Measurements from ENCODE around the gene PCCA. TPM values are rescaled to one million over a fixed set of nuclear protein-coding genes. Genes with fewer than 3 reads are reported as not detected.

The PCCA gene
- total and polyA plus RNA-seq, 2 of the 13 experiments (the other 11 are each of a cell fraction or from before 2014, with no cell fraction given), result 15.0 to 32.2 TPM

DNA sequence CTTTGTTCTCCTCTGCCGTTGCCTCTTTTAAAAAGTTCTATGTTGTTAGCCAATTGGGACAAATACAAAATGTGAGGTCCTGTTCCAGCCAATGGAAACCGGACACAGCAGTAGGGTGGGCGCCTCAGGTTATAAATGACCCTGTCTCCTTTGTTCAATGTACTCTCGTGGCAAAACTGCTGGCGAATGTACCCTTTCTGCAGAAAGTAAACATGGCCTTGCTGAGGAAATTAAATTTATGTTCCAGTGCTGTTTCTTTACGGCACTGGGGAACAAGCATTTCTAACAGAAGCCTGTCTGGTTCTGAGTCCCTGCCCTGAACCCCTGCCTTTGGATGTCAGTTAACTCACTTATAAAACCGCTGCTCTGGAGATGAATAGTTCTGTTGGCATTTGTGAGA is 140.7 kb downstream of the PCCA start (continued):
- TF ChIP-seq, protein P1, sequence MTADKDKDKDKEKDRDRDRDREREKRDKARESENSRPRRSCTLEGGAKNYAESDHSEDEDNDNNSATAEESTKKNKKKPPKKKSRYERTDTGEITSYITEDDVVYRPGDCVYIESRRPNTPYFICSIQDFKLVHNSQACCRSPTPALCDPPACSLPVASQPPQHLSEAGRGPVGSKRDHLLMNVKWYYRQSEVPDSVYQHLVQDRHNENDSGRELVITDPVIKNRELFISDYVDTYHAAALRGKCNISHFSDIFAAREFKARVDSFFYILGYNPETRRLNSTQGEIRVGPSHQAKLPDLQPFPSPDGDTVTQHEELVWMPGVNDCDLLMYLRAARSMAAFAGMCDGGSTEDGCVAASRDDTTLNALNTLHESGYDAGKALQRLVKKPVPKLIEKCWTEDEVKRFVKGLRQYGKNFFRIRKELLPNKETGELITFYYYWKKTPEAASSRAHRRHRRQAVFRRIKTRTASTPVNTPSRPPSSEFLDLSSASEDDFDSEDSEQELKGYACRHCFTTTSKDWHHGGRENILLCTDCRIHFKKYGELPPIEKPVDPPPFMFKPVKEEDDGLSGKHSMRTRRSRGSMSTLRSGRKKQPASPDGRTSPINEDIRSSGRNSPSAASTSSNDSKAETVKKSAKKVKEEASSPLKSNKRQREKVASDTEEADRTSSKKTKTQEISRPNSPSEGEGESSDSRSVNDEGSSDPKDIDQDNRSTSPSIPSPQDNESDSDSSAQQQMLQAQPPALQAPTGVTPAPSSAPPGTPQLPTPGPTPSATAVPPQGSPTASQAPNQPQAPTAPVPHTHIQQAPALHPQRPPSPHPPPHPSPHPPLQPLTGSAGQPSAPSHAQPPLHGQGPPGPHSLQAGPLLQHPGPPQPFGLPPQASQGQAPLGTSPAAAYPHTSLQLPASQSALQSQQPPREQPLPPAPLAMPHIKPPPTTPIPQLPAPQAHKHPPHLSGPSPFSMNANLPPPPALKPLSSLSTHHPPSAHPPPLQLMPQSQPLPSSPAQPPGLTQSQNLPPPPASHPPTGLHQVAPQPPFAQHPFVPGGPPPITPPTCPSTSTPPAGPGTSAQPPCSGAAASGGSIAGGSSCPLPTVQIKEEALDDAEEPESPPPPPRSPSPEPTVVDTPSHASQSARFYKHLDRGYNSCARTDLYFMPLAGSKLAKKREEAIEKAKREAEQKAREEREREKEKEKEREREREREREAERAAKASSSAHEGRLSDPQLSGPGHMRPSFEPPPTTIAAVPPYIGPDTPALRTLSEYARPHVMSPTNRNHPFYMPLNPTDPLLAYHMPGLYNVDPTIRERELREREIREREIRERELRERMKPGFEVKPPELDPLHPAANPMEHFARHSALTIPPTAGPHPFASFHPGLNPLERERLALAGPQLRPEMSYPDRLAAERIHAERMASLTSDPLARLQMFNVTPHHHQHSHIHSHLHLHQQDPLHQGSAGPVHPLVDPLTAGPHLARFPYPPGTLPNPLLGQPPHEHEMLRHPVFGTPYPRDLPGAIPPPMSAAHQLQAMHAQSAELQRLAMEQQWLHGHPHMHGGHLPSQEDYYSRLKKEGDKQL (CRISPR knock-in tag; IDR thresholded peaks at IDR 0.05; ENCODE audit: low read depth), result no peak
- TF ChIP-seq, protein P2, sequence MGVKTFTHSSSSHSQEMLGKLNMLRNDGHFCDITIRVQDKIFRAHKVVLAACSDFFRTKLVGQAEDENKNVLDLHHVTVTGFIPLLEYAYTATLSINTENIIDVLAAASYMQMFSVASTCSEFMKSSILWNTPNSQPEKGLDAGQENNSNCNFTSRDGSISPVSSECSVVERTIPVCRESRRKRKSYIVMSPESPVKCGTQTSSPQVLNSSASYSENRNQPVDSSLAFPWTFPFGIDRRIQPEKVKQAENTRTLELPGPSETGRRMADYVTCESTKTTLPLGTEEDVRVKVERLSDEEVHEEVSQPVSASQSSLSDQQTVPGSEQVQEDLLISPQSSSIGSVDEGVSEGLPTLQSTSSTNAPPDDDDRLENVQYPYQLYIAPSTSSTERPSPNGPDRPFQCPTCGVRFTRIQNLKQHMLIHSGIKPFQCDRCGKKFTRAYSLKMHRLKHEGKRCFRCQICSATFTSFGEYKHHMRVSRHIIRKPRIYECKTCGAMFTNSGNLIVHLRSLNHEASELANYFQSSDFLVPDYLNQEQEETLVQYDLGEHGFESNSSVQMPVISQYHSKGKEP (CRISPR knock-in tag; IDR thresholded peaks at IDR 0.05), result no peak
- no peak for TF ChIP-seq NR1H2 (CRISPR knock-in tag; IDR thresholded peaks at IDR 0.05; ENCODE audit: borderline replicate concordance, low read depth)
- no peak for TF ChIP-seq SMARCE1 (IDR thresholded peaks at IDR 0.05; ENCODE audit: borderline replicate concordance)
- no peak for TF ChIP-seq ZNF788 (CRISPR knock-in tag; IDR thresholded peaks at IDR 0.05; ENCODE audit: borderline replicate concordance)
- TF ChIP-seq NFIB (CRISPR knock-in tag; IDR thresholded peaks at IDR 0.05; ENCODE audit: borderline replicate concordance), result no peak
- TF ChIP-seq SMAD1 (CRISPR knock-in tag; IDR thresholded peaks at IDR 0.05; ENCODE audit: borderline replicate concordance, low read depth), result no peak
